Inferior parietal cortex (tissue), 1 donor: ENCODE measurements around the gene OR8B12.
A peak's percentile ranks its signal among the peaks of the same experiment; 100 is the strongest.
"Not testable (repeated sequence)": the region's sequence is repeated elsewhere in the genome, so short reads cannot be mapped to it uniquely, and the experiment has no call there.

Experiments used
- DNase-seq: peaks from one replicate; pipeline ENCODE4 v3.0.0-alpha.2; 2016; ENCODE audit errors: extremely low spot score

OR8B12 gene

DNA sequence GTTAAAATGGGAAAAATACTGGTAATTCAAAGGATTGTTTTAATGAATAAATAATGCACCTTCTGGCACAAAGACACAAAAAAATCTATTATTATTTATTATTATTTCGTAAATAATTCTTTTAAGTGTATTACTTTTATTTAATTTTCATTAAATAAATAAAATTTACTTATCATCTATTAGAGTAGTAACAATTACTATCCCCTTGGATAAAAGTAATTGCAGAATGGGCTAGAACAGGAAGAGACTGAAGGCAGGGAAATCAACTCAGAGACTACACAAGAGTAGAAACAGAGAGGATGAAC is 23.0 kb downstream of the OR8B12 start:
- no peak for DNase-seq

DNA sequence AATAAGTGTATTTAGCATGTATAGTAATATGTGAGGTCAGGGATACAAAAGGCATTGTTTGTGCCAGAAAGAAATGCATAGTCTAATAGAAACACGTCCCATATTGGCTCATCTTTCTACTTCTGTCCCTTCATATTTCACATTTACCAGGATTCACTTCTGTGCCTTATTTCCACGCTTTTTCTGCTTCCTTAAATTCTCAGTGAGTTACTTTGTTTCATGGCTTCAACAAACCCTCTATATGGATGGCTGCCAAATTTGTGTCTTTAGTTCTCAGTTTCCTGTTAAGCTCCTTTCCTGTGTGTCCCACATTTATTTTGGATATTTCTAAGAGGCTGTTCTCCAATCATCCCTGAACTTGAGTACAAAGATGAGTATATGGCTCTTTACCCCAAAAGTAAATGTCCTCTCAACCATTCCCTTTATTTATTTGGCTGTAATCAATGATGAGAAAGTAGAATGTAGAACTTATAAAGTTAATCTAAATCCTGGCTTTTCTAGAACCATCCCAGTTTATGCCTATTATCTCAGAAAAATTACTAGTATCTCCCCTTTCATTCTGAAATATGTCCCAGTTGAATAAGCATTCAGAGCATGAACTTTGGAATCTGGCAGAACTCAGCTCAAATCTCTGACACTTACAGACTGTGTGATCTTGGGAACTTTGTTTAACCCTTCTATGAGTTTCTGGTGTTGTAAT is 23.5 kb downstream of the OR8B12 start:
- peak; percentile 59 for DNase-seq

DNA sequence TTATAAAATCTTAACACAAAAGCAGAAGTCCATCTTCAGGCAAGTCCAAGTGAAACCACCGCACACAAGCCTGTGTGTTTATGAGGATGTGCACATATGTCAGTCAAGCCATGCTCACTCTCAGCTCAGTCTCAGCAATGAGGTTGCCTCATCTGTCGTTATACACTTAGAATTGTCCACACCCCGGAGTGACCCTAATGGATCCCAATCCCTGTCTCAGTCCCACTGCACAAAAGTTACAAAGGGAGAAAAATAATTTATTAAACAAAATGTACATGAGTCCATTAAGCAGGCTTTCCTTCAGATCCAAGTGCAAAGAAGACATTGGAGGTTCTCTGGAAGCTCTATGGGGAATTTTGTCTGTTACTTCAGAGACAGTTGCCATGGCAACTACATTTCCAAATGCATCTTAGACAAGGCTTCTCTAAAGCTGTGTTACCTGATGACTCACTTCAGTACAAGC is 24.4 kb downstream of the OR8B12 start:
- peak; percentile 62 for DNase-seq

DNA sequence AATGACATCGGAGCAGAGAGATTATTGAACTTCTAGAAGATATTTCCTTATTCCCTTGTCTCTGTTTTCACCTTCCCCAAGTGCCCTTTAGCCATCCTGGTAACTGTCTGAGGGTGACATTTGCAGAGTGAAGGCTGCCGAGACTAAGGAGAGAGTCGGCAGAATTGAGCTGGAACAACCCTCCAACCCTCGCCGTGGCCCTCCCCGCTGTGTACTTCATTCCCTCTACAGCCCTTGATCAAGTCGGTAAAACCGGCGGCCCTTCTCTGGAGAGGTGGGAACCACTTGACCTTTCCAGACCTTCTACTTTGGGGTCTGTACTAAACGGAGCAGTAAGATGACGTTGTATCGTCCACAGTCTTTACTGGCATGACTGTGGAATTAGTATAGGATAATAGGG is 26.1 kb downstream of the OR8B12 start:
- no peak for DNase-seq

DNA sequence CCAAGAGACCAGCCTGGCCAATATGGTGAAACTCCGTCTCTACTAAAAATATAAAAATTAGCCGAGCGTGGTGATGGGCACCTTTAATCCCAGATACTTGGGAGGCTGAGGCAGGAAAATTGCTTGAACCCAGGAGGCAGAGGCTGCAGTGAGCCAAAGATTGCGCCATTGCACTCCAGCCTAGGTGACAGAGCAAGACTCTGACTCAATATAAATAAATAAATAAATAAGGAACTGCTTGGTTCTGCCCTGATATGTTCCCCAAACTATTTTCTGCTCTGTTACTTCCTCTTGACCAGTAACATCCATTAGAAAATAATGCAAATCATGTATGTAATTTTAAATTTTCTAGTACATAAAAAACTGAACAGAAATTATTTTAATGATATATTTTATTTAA is 28.8 kb downstream of the OR8B12 start:
- not testable (repeated sequence) for DNase-seq

DNA sequence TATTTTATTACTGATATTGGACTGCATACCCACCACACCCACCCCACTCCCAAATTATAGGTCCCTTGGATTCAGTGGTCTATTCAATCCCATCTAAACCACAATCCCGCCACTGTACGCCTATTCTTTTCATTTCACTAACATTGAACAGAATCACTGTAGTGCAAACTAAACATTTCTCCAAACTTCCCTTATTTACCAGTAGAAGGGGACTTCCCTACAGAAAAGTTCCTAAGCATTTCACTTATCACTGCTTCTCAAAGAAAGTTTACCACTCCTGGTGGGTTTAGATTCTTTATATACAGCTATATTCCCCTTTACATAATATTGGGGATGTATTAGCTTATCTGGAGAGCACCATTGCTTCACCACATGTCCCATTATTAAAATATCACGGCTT is 29.3 kb downstream of the OR8B12 start:
- DNase-seq, result no peak

DNA sequence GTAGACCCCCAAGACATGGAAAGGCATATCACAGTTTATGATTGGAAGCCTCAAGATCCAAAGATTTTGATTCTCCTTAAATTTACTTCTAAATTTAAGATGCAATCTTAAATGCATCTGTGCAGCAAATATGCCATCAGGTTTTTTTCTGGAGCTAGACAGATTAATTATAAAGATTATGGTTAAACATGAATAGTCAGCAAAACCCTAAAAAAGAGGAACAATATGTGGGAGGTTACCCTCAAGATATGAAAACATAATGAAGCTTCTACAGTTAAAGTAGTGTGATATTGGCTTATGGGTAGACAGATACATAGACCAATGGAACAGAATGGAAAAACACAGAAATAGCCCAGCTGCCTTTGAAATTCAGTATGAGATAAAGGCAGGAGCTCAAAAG is 31.7 kb downstream of the OR8B12 start:
- no peak for DNase-seq

DNA sequence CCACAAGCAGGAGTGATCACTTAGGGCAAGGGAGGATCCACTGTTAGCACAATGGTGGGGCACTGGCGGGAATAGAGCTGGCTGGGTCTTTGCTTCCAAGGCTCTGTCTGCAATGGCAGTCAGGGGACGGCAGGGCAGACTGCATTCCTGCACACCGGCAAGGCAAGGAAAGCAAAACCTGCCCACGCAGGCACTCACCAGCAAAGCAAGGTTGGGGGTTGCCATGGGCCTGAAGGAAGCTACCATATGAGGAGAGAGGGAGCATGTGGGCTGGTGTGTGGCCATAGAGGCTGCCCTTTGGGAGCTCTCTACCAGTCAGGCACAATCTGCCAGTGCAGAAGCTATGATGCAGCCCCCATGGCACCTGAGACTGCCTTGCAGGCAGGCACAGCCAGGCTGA is 33.2 kb downstream of the OR8B12 start:
- no peak for DNase-seq

DNA sequence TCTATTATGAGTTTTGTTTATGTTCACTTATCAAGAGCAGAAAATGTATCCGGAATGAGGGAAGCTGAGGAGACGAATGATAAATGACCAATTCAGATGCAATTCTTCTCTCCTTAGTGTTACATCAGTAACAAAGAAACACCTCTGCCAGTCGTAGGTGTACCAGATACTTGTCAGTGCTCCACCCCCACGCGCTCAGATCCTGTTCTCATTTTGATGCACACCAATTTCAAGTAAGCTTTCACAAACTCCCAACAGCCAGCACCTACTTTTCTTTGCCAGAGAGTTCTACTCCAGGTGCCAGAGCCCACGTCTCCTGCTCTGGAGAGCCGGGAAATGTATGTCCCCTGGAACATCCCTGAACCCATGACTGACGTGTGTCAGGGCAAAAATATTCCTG is 43.7 kb downstream of the OR8B12 start:
- DNase-seq, result peak; percentile 52

DNA sequence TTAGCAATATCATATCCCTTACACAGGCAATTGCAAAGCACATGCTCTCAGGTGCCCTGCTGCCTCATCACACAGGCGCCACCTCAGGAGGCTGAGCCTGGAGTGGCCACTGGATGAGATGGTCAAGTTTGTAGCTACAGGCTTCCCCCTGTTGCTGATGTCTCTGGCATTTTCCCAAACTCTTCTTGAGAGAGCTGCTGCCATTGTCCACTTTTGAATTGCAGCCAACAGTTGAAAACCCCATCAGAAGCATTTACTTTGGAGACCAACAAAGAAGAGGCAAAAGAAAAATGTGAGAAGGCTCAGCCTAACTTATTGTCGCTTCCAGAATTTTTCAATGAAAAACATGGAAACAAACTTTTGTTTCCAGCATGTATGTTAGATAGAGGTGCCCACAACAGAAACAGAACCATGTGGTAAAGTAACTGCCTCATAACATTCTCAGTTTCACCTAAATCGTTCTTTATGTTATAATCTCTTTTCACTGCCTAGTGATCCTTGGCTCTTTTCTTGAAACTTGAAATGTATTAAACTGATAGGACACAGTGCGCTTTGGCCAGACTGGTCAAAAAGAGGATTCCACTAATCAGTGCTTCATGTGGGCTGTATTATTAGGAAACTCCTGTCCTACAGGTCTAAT is 50.3 kb downstream of the OR8B12 start:
- no peak for DNase-seq
